Subcutaneous abdominal adipose tissue (tissue), 5 donors: Measurements from ENCODE around the gene MTERF4.

Experiments used
- H3K27ac ChIP-seq: one replicate; pipeline ENCODE4 v1.7.0; 2013; ENCODE audit warnings: low read depth, mild to moderate bottlenecking, inconsistent platforms, low read length, moderate library complexity
- H3K27me3 ChIP-seq, 5 donors: one replicate each; pipeline ENCODE4 v1.7.0; 2013; ENCODE audit warnings: low read length in 5 of 5, inconsistent platforms in 1 of 5; ENCODE audit not compliant: control insufficient read depth in 5 of 5, insufficient read depth in 4 of 5
- H3K36me3 ChIP-seq, 5 donors: one replicate each; pipeline ENCODE4 v1.7.0; 2013; ENCODE audit warnings: low read length in 5 of 5; ENCODE audit not compliant: control insufficient read depth in 5 of 5, insufficient read depth in 5 of 5
- H3K4me1 ChIP-seq, 5 donors: one replicate each; pipeline ENCODE4 v1.7.0; 2013; ENCODE audit warnings: low read length in 5 of 5, mild to moderate bottlenecking in 3 of 5, moderate library complexity in 1 of 5; ENCODE audit not compliant: control insufficient read depth in 5 of 5, insufficient read depth in 5 of 5
- H3K4me3 ChIP-seq, 5 donors: one replicate each; pipeline ENCODE4 v1.7.0; 2013; ENCODE audit warnings: low read length in 5 of 5, low read depth in 1 of 5
- H3K9ac ChIP-seq, 5 donors: one replicate each; pipeline ENCODE4 v1.7.0; 2013; ENCODE audit warnings: low read length in 5 of 5, mild to moderate bottlenecking in 4 of 5, moderate library complexity in 3 of 5
- H3K9me3 ChIP-seq, 5 donors: one replicate each; pipeline ENCODE4 v1.7.0; 2013; ENCODE audit warnings: low read length in 5 of 5; ENCODE audit not compliant: control insufficient read depth in 5 of 5
- donor health status: healthy.
- donor health status: healthy.
- donor health status: healthy.
- donor health status: healthy.
- donor health status: healthy.

MTERF4 gene

GRCh38 chr2:241051578-241052487 lies 50.3 kb downstream of the MTERF4 start:
- Histone ChIP-seq H3K4me1 (no peaks in the 10 kb centered on the region), H3K36me3 (peaks cover 0 to 72% (median 65%) of the 10 kb centered on the region in 5 donors), H3K4me3 (no peak overlapping the region), H3K9ac (no peak overlapping the region), H3K27ac (no peak overlapping the region), H3K9me3 (no peaks in the 10 kb centered on the region), H3K27me3 (no peaks in the 10 kb centered on the region)

- Histone ChIP-seq H3K36me3 (peaks cover 0 to 75% (median 65%) of the 10 kb centered on the region in 5 donors), H3K27ac (no peak overlapping the region)
Measured at GRCh38 chr2:241050624-241051577, 51.2 kb downstream of the MTERF4 start.

GRCh38 chr2:241049739-241050623 lies 52.1 kb downstream of the MTERF4 start:
- no peak overlapping the region for H3K4me3 ChIP-seq
- H3K9ac ChIP-seq = no peak overlapping the region
- H3K27ac ChIP-seq = no peak overlapping the region
- no peaks in the 10 kb centered on the region for H3K27me3 ChIP-seq
- no peaks in the 10 kb centered on the region for H3K9me3 ChIP-seq
- no peaks in the 10 kb centered on the region for H3K4me1 ChIP-seq
- H3K36me3 ChIP-seq = peaks cover 0 to 68% (median 61%) of the 10 kb centered on the region in 5 donors

More at GRCh38 chr2:241050624-241051577, 51.2 kb downstream of the MTERF4 start:
- Histone ChIP-seq H3K4me1 (no peaks in the 10 kb centered on the region), H3K9me3 (no peaks in the 10 kb centered on the region), H3K4me3 (no peak overlapping the region), H3K9ac (no peak overlapping the region), H3K27me3 (no peaks in the 10 kb centered on the region)

GRCh38 chr2:241048949-241049343 lies 53.1 kb downstream of the MTERF4 start:
- H3K9me3 ChIP-seq = peaks cover 0 to 2% (median 0%) of the 10 kb centered on the region in 5 donors
- peaks cover 0 to 71% (median 63%) of the 10 kb centered on the region in 5 donors for H3K36me3 ChIP-seq
- H3K9ac ChIP-seq = no peak overlapping the region
- H3K27me3 ChIP-seq = no peaks in the 10 kb centered on the region
- H3K4me3 ChIP-seq = no peak overlapping the region
- no peaks in the 10 kb centered on the region for H3K4me1 ChIP-seq
- H3K27ac ChIP-seq = no peak overlapping the region

- Histone ChIP-seq H3K9me3 (peaks cover 0 to 2% (median 0%) of the 10 kb centered on the region in 5 donors), H3K36me3 (peaks cover 0 to 65% (median 57%) of the 10 kb centered on the region in 5 donors), H3K27ac (no peak overlapping the region), H3K27me3 (no peaks in the 10 kb centered on the region), H3K9ac (no peak overlapping the region), H3K4me3 (no peak overlapping the region), H3K4me1 (no peaks in the 10 kb centered on the region)
Measured at GRCh38 chr2:241048149-241048948, 53.7 kb downstream of the MTERF4 start.

GRCh38 chr2:241047253-241048010 lies 54.7 kb downstream of the MTERF4 start:
- Histone ChIP-seq H3K9ac (no peak overlapping the region), H3K27me3 (no peaks in the 10 kb centered on the region), H3K27ac (no peak overlapping the region), H3K9me3 (peaks cover 0 to 2% (median 0%) of the 10 kb centered on the region in 5 donors), H3K36me3 (peaks cover 0 to 64% (median 52%) of the 10 kb centered on the region in 5 donors), H3K4me1 (no peaks in the 10 kb centered on the region), H3K4me3 (no peak overlapping the region)
